ENCODE measurements around the gene PPP1R3G. TPM values are rescaled to one million over a fixed set of nuclear protein-coding genes. Genes with fewer than 3 reads are reported as not detected.
A peak's percentile ranks its signal among the peaks of the same experiment; 100 is the strongest.

PPP1R3G gene
- total RNA-seq, 1 experiment from 2014 or later, result not detected

DNA sequence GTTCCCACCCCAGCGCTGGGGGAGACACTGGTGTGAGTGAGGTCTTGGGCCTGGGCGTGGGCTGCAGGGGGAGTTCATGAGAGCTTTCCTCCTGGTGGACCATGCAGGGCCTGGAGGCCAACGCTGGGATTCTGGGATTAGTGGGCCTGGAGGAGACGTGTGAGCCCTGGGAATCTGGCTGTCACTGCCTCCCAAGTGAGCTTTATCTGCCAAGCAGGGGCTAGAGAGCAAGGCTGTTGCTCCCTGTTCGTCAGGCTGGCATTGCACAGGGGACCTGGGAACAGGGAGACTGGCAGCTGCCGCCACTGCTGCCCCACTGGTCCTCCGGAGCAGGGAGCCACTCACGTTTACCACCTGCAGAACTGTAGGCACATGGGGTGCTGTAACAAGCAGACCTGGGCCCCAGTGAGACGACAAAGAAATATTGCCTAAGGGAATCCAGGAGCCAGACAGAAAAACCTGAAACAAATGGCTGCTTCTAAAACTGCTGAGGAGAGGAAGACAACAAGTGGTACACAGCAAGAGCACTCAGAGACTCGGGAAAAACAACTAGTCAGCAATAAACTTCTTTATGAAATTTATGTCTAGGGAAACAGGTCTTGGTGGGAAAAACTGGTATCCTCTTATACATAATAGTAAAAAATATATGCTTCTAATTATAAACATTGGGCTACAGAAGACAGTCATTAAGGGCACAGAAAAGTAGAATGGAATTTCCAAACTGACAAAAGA, 45.2 kb downstream of the PPP1R3G start:
- Histone ChIP-seq H2BK15ac (ENCODE audit: low read depth, low read length) (no peak overlapping the region), H4K5ac (ENCODE audit: insufficient read length, low read depth, low read length) (no peak overlapping the region), H3K14ac (ENCODE audit: insufficient read depth, low read length) (peak overlapping the region; percentile 74), H3K56ac (ENCODE audit: insufficient read length, low read depth, low read length) (no peak overlapping the region), H4K8ac (replicated peaks; ENCODE audit: insufficient read length, low read depth, low read length) (no peak overlapping the region), H2BK5ac (ENCODE audit: insufficient read length, low read length) (no peak overlapping the region), H2BK12ac (ENCODE audit: insufficient read length, low read depth, low read length) (no peak overlapping the region), H3K4me1 (ENCODE audit: insufficient read depth, low read length) (peaks cover 13% of the 10 kb centered on the region; the same call in 1 of the 2 replicates), H3K4ac (ENCODE audit: low read depth, low read length) (no peak overlapping the region), H3K9me3 (ENCODE audit: control insufficient read depth, low read depth, low read length) (no peaks in the 10 kb centered on the region), H3K9ac (ENCODE audit: extremely low read depth, insufficient read length, low read length) (no peak overlapping the region), H3K27ac (ENCODE audit: insufficient read length, low read depth, low read length) (no peak overlapping the region), H3K23ac (ENCODE audit: insufficient read length, low read depth, low read length) (no peak overlapping the region), H3K4me2 (ENCODE audit: insufficient read depth, insufficient read length, low read length) (no peak overlapping the region), H3K23me2 (ENCODE audit: insufficient read length, low read depth, low read length, poor library complexity, severe bottlenecking) (no peaks in the 10 kb centered on the region), H2AFZ (ENCODE audit: low read length) (no peak overlapping the region), H4K20me1 (ENCODE audit: control insufficient read depth, insufficient read depth, insufficient read length) (no peaks in the 10 kb centered on the region), H2AK5ac (ENCODE audit: insufficient read length, low read length) (no peak overlapping the region), H3T11ph (ENCODE audit: low read length) (no peak overlapping the region), H3K79me2 (ENCODE audit: insufficient read depth, low read length) (no peaks in the 10 kb centered on the region), H2BK120ac (ENCODE audit: low read depth, low read length, poor library complexity, severe bottlenecking) (peak overlapping the region; percentile 57), H3K27me3 (ENCODE audit: insufficient read depth, low read length) (no peaks in the 10 kb centered on the region), H2BK20ac (ENCODE audit: low read depth, low read length, poor library complexity, severe bottlenecking) (no peak overlapping the region), H4K91ac (ENCODE audit: insufficient read length, low read depth, low read length) (no peak overlapping the region), H3K79me1 (ENCODE audit: insufficient read depth, low read depth, low read length, poor library complexity, severe bottlenecking) (no peaks in the 10 kb centered on the region), H3K18ac (ENCODE audit: insufficient read length, low read depth, low read length) (no peak overlapping the region)
- H3K4me1 Mint-ChIP-seq, result peaks cover 50 to 52% of the 10 kb centered on the region in 2 experiments
- no peak for DNase-seq
- TF ChIP-seq, protein P1, sequence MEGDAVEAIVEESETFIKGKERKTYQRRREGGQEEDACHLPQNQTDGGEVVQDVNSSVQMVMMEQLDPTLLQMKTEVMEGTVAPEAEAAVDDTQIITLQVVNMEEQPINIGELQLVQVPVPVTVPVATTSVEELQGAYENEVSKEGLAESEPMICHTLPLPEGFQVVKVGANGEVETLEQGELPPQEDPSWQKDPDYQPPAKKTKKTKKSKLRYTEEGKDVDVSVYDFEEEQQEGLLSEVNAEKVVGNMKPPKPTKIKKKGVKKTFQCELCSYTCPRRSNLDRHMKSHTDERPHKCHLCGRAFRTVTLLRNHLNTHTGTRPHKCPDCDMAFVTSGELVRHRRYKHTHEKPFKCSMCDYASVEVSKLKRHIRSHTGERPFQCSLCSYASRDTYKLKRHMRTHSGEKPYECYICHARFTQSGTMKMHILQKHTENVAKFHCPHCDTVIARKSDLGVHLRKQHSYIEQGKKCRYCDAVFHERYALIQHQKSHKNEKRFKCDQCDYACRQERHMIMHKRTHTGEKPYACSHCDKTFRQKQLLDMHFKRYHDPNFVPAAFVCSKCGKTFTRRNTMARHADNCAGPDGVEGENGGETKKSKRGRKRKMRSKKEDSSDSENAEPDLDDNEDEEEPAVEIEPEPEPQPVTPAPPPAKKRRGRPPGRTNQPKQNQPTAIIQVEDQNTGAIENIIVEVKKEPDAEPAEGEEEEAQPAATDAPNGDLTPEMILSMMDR (conservative IDR thresholded peaks at IDR 0.05), result no peak
- H3K27ac Mint-ChIP-seq, result no peak overlapping the region; a peak in 1 of 7 replicates
- H3K36me3 Mint-ChIP-seq (ENCODE audit: insufficient read depth in 1 of 3, low read depth in 3 of 3), result no peaks in the 10 kb centered on the region; a peak in 1 of 7 replicates
- H3K27me3 Mint-ChIP-seq (ENCODE audit: low read depth), result no peaks in the 10 kb centered on the region
- H3K4me3 Mint-ChIP-seq, result no peak overlapping the region
- H3K9me3 Mint-ChIP-seq, result no peaks in the 10 kb centered on the region
- WGBS (ENCODE audit: extremely low coverage, insufficient read length, low lambda C conversion rate), result no CpG with 5 or more reads among the region's 10 CpGs
